ENCODE measurements around the gene GDPD3. TPM values are rescaled to one million over a fixed set of nuclear protein-coding genes. Genes with fewer than 3 reads are reported as not detected.

The GDPD3 gene
- total and polyA plus RNA-seq, 2 of the 13 experiments (the other 11 are each of a cell fraction or from before 2014, with no cell fraction given): 18.7 to 20.6 TPM

- no TSS peak for BruUV-seq (replicated peaks)
- no peak for ATAC-seq
- Histone ChIP-seq H3K4me3 (replicated peaks in 1 of 3; ENCODE audit: insufficient read depth in 1 of 3, low read depth in 2 of 3, low read length in 3 of 3) (no peak overlapping the region; a peak in 1 of 6 replicates), H3K36me3 (replicated peaks in 1 of 2; ENCODE audit: control insufficient read depth in 1 of 2, insufficient read depth in 2 of 2, low read length in 2 of 2) (no peaks in the 10 kb centered on the region), H3K4me1 (ENCODE audit: insufficient read depth, low read length) (peaks cover 61% of the 10 kb centered on the region), H3K4me2 (ENCODE audit: low read depth, low read length) (peak overlapping the region; percentile 51), H4K20me1 (ENCODE audit: insufficient read depth, low read length) (no peaks in the 10 kb centered on the region), H2AFZ (ENCODE audit: low read length) (peak overlapping the region; percentile 75), H3K27ac (ENCODE audit: extremely low read length, insufficient read depth, low read length) (no peak overlapping the region), H3K79me2 (ENCODE audit: insufficient read depth, low read length) (no peaks in the 10 kb centered on the region), H3K9me3 (ENCODE audit: low read length) (no peaks in the 10 kb centered on the region), H3K27me3 (ENCODE audit: control insufficient read depth in 1 of 2, insufficient read depth in 2 of 2, low read length in 2 of 2) (no peaks in the 10 kb centered on the region), H3K9ac (ENCODE audit: insufficient read depth, low read depth, low read length) (no peak overlapping the region)
- no peak for DNase-seq (ENCODE audit: low spot score)
- CTCF ChIA-PET (ENCODE audit: low intra/inter-chr PET ratio, low total read pairs): no interaction called here
- intact Hi-C loops (cut with micrococcal nuclease; ENCODE audit: unreplicated experiment): no loop called here
- FAIRE-seq: no peak
- in situ Hi-C loops (cut with HindIII; ENCODE audit: extremely low pct_ligation_motif_present, low pct_unique_long_range_greater_than_20kb): no loop called here
- no peak for TF ChIP-seq ATRX (CRISPR knock-in tag; IDR thresholded peaks at IDR 0.05; ENCODE audit: borderline replicate concordance)
- TF ChIP-seq ZBTB3 (CRISPR knock-in tag; IDR thresholded peaks at IDR 0.05; ENCODE audit: borderline replicate concordance, low read depth): 0 out of 2 replicates have a peak, but pooled peaks have one; percentile 4
- TF ChIP-seq TBL1XR1 (IDR thresholded peaks at IDR 0.05; ENCODE audit: borderline replicate concordance, low read length, partially characterized antibody): no peak
- TF ChIP-seq PHF20 (CRISPR knock-in tag; IDR thresholded peaks at IDR 0.05): no peak
- no peak for TF ChIP-seq SOX6 (IDR thresholded peaks at IDR 0.05)
- TF ChIP-seq SOX6 (CRISPR knock-in tag; IDR thresholded peaks at IDR 0.05): peak; percentile 23; the same call in 1 of the 2 replicates
- TF ChIP-seq SYNCRIP (IDR thresholded peaks at IDR 0.05; ENCODE audit: insufficient read depth, low read depth, low read length): no peak
- 0 out of 2 replicates have a peak, but pooled peaks have one; percentile 38 for TF ChIP-seq ZNF430 (CRISPR knock-in tag; IDR thresholded peaks at IDR 0.05)
- TF ChIP-seq FOSL1 (CRISPR knock-in tag; IDR thresholded peaks at IDR 0.05; ENCODE audit: borderline replicate concordance): no peak
- no peak for TF ChIP-seq SNAPC2 (CRISPR knock-in tag; IDR thresholded peaks at IDR 0.05)
- TF ChIP-seq SAP130 (CRISPR knock-in tag; IDR thresholded peaks at IDR 0.05; ENCODE audit: low read depth): peak; percentile 4; the same call in 1 of the 2 replicates
- no peak for TF ChIP-seq MLLT10 (CRISPR knock-in tag; IDR thresholded peaks at IDR 0.05)
- 0 out of 2 replicates have a peak, but pooled peaks have one; percentile 11 for TF ChIP-seq ZNF567 (CRISPR knock-in tag; IDR thresholded peaks at IDR 0.05; ENCODE audit: borderline replicate concordance)
- POLR2A ChIA-PET: interaction anchor here (0.6 to 1.1 kb wide), 4 partner anchors 13 to 77 kb away, joined by 3 to 4 read pairs (median 3); partner anchors contain the start of gene CORO1A
- WGBS (ENCODE audit: low lambda C conversion rate): 32% methylated on average over 2 of the region's 2 CpGs
Observed at GRCh38 chr16:30143347-30143702, 30.0 kb upstream of the GDPD3 start.

Data from HepG2 (cell line).